Loucy (cell line): ENCODE results near the gene KANK2.
"Not testable (repeated sequence)": the region's sequence is repeated elsewhere in the genome, so short reads cannot be mapped to it uniquely, and the experiment has no call there.

Experiments
- H2AFZ ChIP-seq: fragments of 200-600 bp; sonication (generic); 2 replicates; pipeline ENCODE4 v1.6.0; 2016; ENCODE audit warnings: antibody characterized with exemption, mild to moderate bottlenecking, low read length, moderate library complexity
- H3F3A ChIP-seq: fragments of 200-600 bp; 2 replicates; pipeline ENCODE4 v1.6.0; 2016; ENCODE audit warnings: antibody characterized with exemption, low read depth, mild to moderate bottlenecking
- H3K27me3 ChIP-seq: fragments of 200-600 bp; sonication (generic); 2 replicates; pipeline ENCODE4 v1.6.1; 2014; ENCODE audit warnings: low read length, mild to moderate bottlenecking; ENCODE audit not compliant: insufficient read depth, poor library complexity, severe bottlenecking
- H3K36me3 ChIP-seq: fragments of 200-600 bp; sonication (generic); 2 replicates; pipeline ENCODE4 v1.6.1; 2016; ENCODE audit warnings: low read length; ENCODE audit not compliant: insufficient read depth
- H3K4me1 ChIP-seq: fragments of 200-600 bp; sonication (generic); 2 replicates; pipeline ENCODE4 v1.5.1; 2014; ENCODE audit warnings: low read length, mild to moderate bottlenecking; ENCODE audit not compliant: insufficient read depth, poor library complexity, severe bottlenecking
- H3K4me2 ChIP-seq: fragments of 200-600 bp; sonication (generic); 2 replicates; pipeline ENCODE4 v1.6.0; 2014; ENCODE audit warnings: antibody characterized with exemption, low read length, low read depth, mild to moderate bottlenecking; ENCODE audit not compliant: poor library complexity, severe bottlenecking
- H3K4me3 ChIP-seq: fragments of 200-600 bp; sonication (generic); 2 replicates; pipeline ENCODE4 v1.5.1; 2014; ENCODE audit warnings: low read length, mild to moderate bottlenecking, mixed read lengths; ENCODE audit not compliant: poor library complexity, severe bottlenecking
- H3K79me2 ChIP-seq: fragments of 200-600 bp; sonication (generic); 2 replicates; pipeline ENCODE4 v1.6.1; 2014; ENCODE audit warnings: low read length; ENCODE audit not compliant: insufficient read depth
- H3K9ac ChIP-seq: fragments of 200-600 bp; sonication (generic); 2 replicates; pipeline ENCODE4 v1.6.0; 2014; ENCODE audit warnings: mild to moderate bottlenecking, low read depth, low read length, moderate library complexity; ENCODE audit not compliant: poor library complexity, severe bottlenecking
- H3K9me2 ChIP-seq: fragments of 200-600 bp; sonication (generic); replicated peaks from 2 replicates; pipeline ENCODE4 v1.6.1; 2016; ENCODE audit warnings: low read depth, low read length, mixed read lengths
- H3K9me3 ChIP-seq: fragments of 200-600 bp; sonication (generic); 2 replicates; pipeline ENCODE4 v1.6.1; 2014; ENCODE audit warnings: mild to moderate bottlenecking, antibody characterized with exemption, low read length, low read depth; ENCODE audit not compliant: insufficient read depth
- H4K20me1 ChIP-seq: fragments of 200-600 bp; sonication (generic); 2 replicates; pipeline ENCODE4 v1.6.0; 2014; ENCODE audit warnings: antibody characterized with exemption, low read length, mild to moderate bottlenecking; ENCODE audit not compliant: insufficient read depth, poor library complexity, severe bottlenecking
- EZH2phosphoT487 ChIP-seq: fragments of 200-600 bp; IDR thresholded peaks from 2 replicates; pipeline ENCODE4 v1.6.1; 2018; ENCODE audit warnings: antibody characterized with exemption, mild to moderate bottlenecking, moderate library complexity, borderline replicate concordance
- TF ChIP-seq, protein P1 (sequence below): fragments of 200-600 bp; sonication (generic); conservative IDR thresholded peaks from 2 replicates; pipeline ENCODE4 v1.5.1; 2014; ENCODE audit warnings: mild to moderate bottlenecking, antibody characterized with exemption, low read length

The KANK2 gene

DNA sequence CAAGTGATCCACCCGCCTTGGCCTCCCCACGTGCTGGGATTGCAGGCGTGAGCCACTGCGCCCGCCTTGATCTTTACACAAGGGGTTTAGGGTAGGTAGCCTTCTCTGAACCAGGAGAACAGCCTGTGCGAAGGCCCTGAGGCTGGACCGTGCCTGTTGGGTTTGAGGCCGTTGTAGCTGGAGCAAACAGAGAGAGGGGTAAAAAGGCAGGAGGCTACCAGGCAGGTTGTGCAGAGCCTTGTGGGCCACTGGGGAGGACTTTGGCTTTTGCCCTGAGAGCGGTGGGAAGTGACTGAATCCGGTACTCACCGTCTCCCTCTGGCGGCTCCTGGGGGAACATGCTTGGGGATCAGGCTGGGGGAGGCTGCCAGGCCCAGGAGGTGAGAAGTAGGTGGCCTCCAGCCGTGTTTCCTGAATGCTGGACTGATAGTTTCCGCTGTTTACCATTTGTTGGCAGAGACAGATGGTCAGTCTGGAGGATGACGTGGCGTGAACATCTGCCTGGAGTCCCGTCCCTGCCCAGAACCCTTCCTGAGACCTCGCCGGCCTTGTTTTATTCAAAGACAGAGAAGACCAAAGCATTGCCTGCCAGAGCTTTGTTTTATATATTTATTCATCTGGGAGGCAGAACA lies 66.4 kb downstream of the KANK2 start:
- H3K4me2 ChIP-seq: no peak overlapping the region
- H4K20me1 ChIP-seq: peaks cover 48% of the 10 kb centered on the region
- no peak overlapping the region for H3K9ac ChIP-seq
- H3K9me3 ChIP-seq: no peaks in the 10 kb centered on the region
- no peaks in the 10 kb centered on the region for H3K9me2 ChIP-seq
- no peak overlapping the region for H3K4me3 ChIP-seq
- H3K36me3 ChIP-seq: peaks cover 73% of the 10 kb centered on the region
- peaks cover 3% of the 10 kb centered on the region; the same call in 1 of the 2 replicates for H3K79me2 ChIP-seq
- no peaks in the 10 kb centered on the region for H3K4me1 ChIP-seq
- H2AFZ ChIP-seq: no peak overlapping the region
- peaks cover 5% of the 10 kb centered on the region; the same call in 1 of the 2 replicates for H3F3A ChIP-seq
- no peak for TF ChIP-seq EZH2phosphoT487
- TF ChIP-seq, protein P1, sequence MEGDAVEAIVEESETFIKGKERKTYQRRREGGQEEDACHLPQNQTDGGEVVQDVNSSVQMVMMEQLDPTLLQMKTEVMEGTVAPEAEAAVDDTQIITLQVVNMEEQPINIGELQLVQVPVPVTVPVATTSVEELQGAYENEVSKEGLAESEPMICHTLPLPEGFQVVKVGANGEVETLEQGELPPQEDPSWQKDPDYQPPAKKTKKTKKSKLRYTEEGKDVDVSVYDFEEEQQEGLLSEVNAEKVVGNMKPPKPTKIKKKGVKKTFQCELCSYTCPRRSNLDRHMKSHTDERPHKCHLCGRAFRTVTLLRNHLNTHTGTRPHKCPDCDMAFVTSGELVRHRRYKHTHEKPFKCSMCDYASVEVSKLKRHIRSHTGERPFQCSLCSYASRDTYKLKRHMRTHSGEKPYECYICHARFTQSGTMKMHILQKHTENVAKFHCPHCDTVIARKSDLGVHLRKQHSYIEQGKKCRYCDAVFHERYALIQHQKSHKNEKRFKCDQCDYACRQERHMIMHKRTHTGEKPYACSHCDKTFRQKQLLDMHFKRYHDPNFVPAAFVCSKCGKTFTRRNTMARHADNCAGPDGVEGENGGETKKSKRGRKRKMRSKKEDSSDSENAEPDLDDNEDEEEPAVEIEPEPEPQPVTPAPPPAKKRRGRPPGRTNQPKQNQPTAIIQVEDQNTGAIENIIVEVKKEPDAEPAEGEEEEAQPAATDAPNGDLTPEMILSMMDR: peak; percentile 66
- no peaks in the 10 kb centered on the region for H3K27me3 ChIP-seq

DNA sequence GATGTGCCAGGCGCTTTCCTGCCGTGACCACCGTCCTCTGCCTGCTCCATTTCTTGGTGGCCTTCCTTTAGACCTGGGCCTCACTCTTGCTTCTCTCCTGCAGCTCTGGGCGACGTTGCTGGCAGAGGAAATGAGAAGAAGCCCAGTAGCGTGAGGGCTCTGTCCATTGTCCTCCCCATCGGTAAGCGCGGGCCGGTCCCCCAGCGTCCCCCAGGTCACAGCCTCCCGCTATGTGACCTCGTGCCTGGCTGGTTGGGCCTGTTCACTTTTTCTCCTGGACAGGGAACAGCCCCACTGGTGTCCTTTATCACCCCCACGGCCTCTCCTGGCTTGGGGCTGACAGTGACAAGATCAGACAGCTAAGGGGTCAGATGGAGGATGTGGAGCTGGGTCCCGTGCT lies 69.4 kb downstream of the KANK2 start:
- TF ChIP-seq, protein P1: no peak
- TF ChIP-seq EZH2phosphoT487: no peak
- no peaks in the 10 kb centered on the region for H3K9me3 ChIP-seq
- H3K9me2 ChIP-seq: no peaks in the 10 kb centered on the region
- no peaks in the 10 kb centered on the region for H3K27me3 ChIP-seq
- no peaks in the 10 kb centered on the region for H3K4me1 ChIP-seq
- no peak overlapping the region for H3K9ac ChIP-seq
- H3K4me3 ChIP-seq: no peak overlapping the region
- H4K20me1 ChIP-seq: peaks cover 45% of the 10 kb centered on the region
- no peaks in the 10 kb centered on the region; the same call in 1 of the 2 replicates for H3F3A ChIP-seq
- H3K4me2 ChIP-seq: no peak overlapping the region
- H3K79me2 ChIP-seq: peaks cover 3% of the 10 kb centered on the region; the same call in 1 of the 2 replicates
- H3K36me3 ChIP-seq: peaks cover 94% of the 10 kb centered on the region
- H2AFZ ChIP-seq: no peak overlapping the region

DNA sequence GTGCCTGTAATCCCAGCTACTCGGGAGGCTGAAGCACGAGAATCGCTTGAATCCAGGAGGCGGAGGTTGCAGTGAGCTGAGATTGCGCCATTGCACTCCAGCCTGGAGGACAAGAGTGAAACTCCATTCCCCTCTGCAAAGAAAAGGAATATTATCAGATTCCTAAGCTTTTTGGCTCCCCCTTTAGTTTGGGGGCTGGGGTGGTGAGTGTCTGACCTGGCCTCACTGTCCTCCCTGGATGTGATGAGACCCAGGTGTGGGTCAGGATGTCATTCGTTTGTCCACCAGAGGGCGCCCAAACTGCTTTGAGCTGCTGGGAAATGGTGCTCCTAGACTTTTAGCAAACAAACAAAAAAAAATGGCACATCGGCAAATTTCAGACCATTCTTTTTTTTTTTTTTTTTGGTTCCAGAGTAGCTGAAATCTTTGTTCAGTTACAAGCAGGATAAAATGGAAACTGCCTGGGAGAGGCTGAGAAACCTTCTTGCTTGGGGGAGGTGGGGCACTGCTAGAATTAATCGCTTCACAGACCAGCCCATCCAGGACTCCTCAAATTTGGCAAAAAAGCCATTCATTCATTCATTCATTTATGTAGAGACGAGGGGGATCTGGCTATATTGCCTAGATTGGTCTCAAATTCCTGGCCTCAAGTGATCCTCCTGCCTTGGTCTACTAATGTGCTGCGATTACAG lies 71.2 kb downstream of the KANK2 start:
- H4K20me1 ChIP-seq: peaks cover 40% of the 10 kb centered on the region
- peaks cover 3% of the 10 kb centered on the region; the same call in 1 of the 2 replicates for H3K79me2 ChIP-seq
- no peaks in the 10 kb centered on the region; the same call in 1 of the 2 replicates for H3F3A ChIP-seq
- H3K9ac ChIP-seq: no peak overlapping the region
- H3K4me2 ChIP-seq: no peak overlapping the region
- H3K27me3 ChIP-seq: no peaks in the 10 kb centered on the region
- H3K9me2 ChIP-seq: no peaks in the 10 kb centered on the region
- no peak overlapping the region for H2AFZ ChIP-seq
- H3K36me3 ChIP-seq: peaks cover 85% of the 10 kb centered on the region
- no peaks in the 10 kb centered on the region for H3K4me1 ChIP-seq
- H3K4me3 ChIP-seq: no peak overlapping the region
- TF ChIP-seq, protein P1: peak; percentile 77
- TF ChIP-seq EZH2phosphoT487: no peak
- no peaks in the 10 kb centered on the region for H3K9me3 ChIP-seq

DNA sequence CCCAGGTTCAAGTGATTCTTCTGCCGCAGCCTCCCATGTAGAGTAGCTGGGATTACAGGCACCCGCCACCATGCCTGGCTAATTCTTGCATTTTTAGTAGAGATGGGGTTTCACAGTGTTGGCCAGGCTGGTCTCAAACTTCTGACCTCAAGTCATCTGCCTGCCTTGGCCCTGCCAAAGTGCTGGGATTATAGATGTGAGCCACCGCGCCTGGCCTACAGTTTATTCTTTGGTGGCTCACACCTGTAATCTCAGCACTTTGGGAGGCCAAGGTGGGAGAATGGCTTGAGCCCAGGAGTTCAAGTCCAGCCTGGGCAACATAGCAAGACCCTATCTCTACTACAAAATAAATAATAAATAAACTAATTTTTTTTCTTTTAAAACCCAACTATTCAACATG lies 73.2 kb downstream of the KANK2 start:
- Histone ChIP-seq H3K36me3 (peaks cover 84% of the 10 kb centered on the region; the same call in 1 of the 2 replicates), H4K20me1 (peaks cover 22% of the 10 kb centered on the region)
- not testable (repeated sequence) for H3K9ac ChIP-seq, H3K9me2 ChIP-seq, H3K4me2 ChIP-seq, H3F3A ChIP-seq, H3K9me3 ChIP-seq, H3K27me3 ChIP-seq, H2AFZ ChIP-seq, H3K79me2 ChIP-seq, H3K4me1 ChIP-seq, H3K4me3 ChIP-seq
